OCI-LY1 (cell line): Measurements from ENCODE around the gene EFNA2.

Experiments used
- CTCF ChIP-seq: fragments of 200-600 bp; sonication (generic), shearing (Covaris generic); IDR thresholded peaks from 2 replicates; pipeline ENCODE4 v1.5.1; 2017; ENCODE audit warnings: mild to moderate bottlenecking, antibody characterized with exemption, low read length, moderate library complexity, mixed read lengths
- EZH2 ChIP-seq: fragments of 200-600 bp; sonication (generic), shearing (Covaris generic); IDR thresholded peaks from 2 replicates; pipeline ENCODE4 v1.8.0; 2017; ENCODE audit warnings: borderline replicate concordance, mixed run types, mild to moderate bottlenecking, antibody characterized with exemption, low read length, moderate library complexity, mixed read lengths

GRCh38 chr19:1248139-1248785 is 37.4 kb upstream of the EFNA2 start, which contains the start of gene MIDN:
- peak; percentile 51 for TF ChIP-seq CTCF
- no peak for TF ChIP-seq EZH2
